Naive thymus-derived CD4-positive, alpha-beta T cell (primary cell): Measurements from ENCODE around the gene ALAD. TPM values are rescaled to one million over a fixed set of nuclear protein-coding genes. Genes with fewer than 3 reads are reported as not detected.
A peak's percentile ranks its signal among the peaks of the same experiment; 100 is the strongest.

Source experiments
- ATAC-seq: fragments of 150-1000 bp; cut with Tn5 transposase; 2 replicates; pipeline ENCODE4 v1.10.0; 2021; ENCODE audit warnings: mild to moderate bottlenecking, moderate library complexity
- CTCF ChIA-PET: fragments of 350-600 bp; sonication (Branson Sonifier 250); formaldehyde crosslinking; loops from one replicate; lab custom pipeline; 2021; ENCODE audit warnings: antibody characterized with exemption; lab: Charles Lee
- POLR2A ChIA-PET: fragments of 350-600 bp; sonication (Branson Sonifier 250); formaldehyde crosslinking; loops from one replicate; lab custom pipeline; 2021; ENCODE audit warnings: antibody characterized with exemption, inconsistent platforms; lab: Charles Lee
- DNase-seq, 9 donors: peaks; one replicate each; pipeline versions ENCODE4 v3.0.0 to v3.0.0-alpha.2; 2020 to 2022; ENCODE audit warnings: mixed read lengths in 1 of 9
- H3K27ac ChIP-seq: one replicate; pipeline ENCODE4 v1.7.0; 2013; ENCODE audit warnings: mild to moderate bottlenecking, low read depth, low read length, moderate library complexity
- H3K27me3 ChIP-seq, 2 donors: one replicate each; pipeline ENCODE4 v1.7.0; 2013; ENCODE audit warnings: low read length in 2 of 2, mild to moderate bottlenecking in 2 of 2, moderate library complexity in 2 of 2; ENCODE audit not compliant: control insufficient read depth in 2 of 2, insufficient read depth in 2 of 2
- H3K36me3 ChIP-seq, 3 experiments: 1 replicate in 2 of 3; 2 replicates in 1 of 3; pipeline ENCODE4 v1.7.0; 2013; ENCODE audit warnings: low read length in 3 of 3, mild to moderate bottlenecking in 3 of 3, moderate library complexity in 1 of 3; ENCODE audit not compliant: insufficient read depth in 3 of 3, control insufficient read depth in 2 of 3
- H3K4me1 ChIP-seq, 2 donors: one replicate each; pipeline ENCODE4 v1.7.0; 2013; ENCODE audit warnings: low read length in 2 of 2, mild to moderate bottlenecking in 2 of 2, moderate library complexity in 1 of 2; ENCODE audit not compliant: control insufficient read depth in 2 of 2, insufficient read depth in 2 of 2
- H3K4me3 ChIP-seq: 2 replicates; pipeline ENCODE4 v1.7.0; 2013; ENCODE audit warnings: mild to moderate bottlenecking, low read length
- H3K9me3 ChIP-seq, 3 experiments: 1 replicate in 2 of 3; 2 replicates in 1 of 3; pipeline ENCODE4 v1.7.0; 2013; ENCODE audit warnings: low read length in 3 of 3; ENCODE audit not compliant: control insufficient read depth in 2 of 3
- H3K27ac Mint-ChIP-seq, 9 donors: one replicate each; pipeline ENCODE4 v1.8.0; 2020 to 2022; ENCODE audit warnings: mixed read lengths in 9 of 9, mild to moderate bottlenecking in 8 of 9, moderate library complexity in 5 of 9, inconsistent platforms in 2 of 9
- H3K27me3 Mint-ChIP-seq, 5 donors: one replicate each; pipeline ENCODE4 v1.8.0; 2021 to 2022; ENCODE audit warnings: mixed read lengths in 5 of 5, mild to moderate bottlenecking in 1 of 5
- H3K36me3 Mint-ChIP-seq, 5 donors: one replicate each; pipeline ENCODE4 v1.8.0; 2020 to 2022; ENCODE audit warnings: mixed read lengths in 5 of 5, mild to moderate bottlenecking in 3 of 5, inconsistent platforms in 1 of 5
- H3K4me1 Mint-ChIP-seq, 7 donors: one replicate each; pipeline ENCODE4 v1.8.0; 2020 to 2022; ENCODE audit warnings: mixed read lengths in 7 of 7, mild to moderate bottlenecking in 3 of 7, inconsistent platforms in 1 of 7
- H3K4me3 Mint-ChIP-seq, 10 donors: one replicate each; pipeline ENCODE4 v1.8.0; 2020 to 2022; ENCODE audit warnings: mild to moderate bottlenecking in 10 of 10, mixed read lengths in 10 of 10, moderate library complexity in 6 of 10, inconsistent platforms in 2 of 10
- H3K9me3 Mint-ChIP-seq, 11 donors: one replicate each; pipeline ENCODE4 v1.8.0; 2020 to 2022; ENCODE audit warnings: mixed read lengths in 11 of 11, mild to moderate bottlenecking in 4 of 11, inconsistent platforms in 1 of 11, moderate library complexity in 1 of 11
- intact Hi-C, 2 donors: fragments of 100-400 bp; cut with micrococcal nuclease; formaldehyde crosslinking; loops; one replicate each; pipeline ENCODE4 v1.15.1; 2023
- polyA plus RNA-seq, 2 donors: library from polyadenylated mRNA; unstranded; fragments of 300-500 nt; fragmentation: Illumina TruSeq; gene quantifications; one replicate each; pipeline ENCODE4 v1.2.3, GENCODE V29; 2021
- total RNA-seq, 6 experiments: library from RNA in 5 of 6; stranded (reverse) in 5 of 6; gene quantifications; 1 replicate in 5 of 6; 2 replicates in 1 of 6; pipeline ENCODE4 v1.2.3 and lab custom pipeline; 2021 to 2026

The ALAD gene
- total and polyA plus RNA-seq, 7 experiments from 2014 or later: 24.2 to 45.5 (median 31.4) TPM

DNA sequence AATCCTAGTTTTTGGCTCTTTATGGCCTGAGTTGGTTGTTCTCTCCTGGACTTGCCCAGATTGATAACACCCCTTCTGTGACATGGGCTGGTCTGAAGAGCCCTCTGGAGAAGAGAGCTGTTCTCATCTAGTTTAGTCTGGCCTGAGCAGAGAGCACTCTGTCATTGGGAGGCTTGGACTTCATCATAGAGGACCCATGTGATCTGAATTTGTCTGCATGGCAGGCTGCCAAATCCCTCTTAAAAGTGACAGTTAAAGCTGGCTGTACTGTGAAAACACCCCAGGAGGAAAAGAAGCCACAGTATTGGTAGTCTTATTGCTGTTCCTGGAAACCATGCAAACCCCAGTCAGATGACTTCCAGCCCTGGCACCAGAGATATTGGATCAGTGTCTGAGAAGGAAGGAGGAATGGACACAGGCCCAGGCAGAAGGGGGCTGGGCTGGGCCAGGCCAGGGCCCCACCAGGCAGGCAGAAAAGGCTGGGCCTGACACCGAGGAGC lies 57.3 kb downstream of the ALAD start:
- CTCF ChIA-PET: no interaction called here
- peaks cover 0 to 7% (median 0%) of the 10 kb centered on the region in 5 donors for H3K27me3 Mint-ChIP-seq
- no peak overlapping the region for H3K4me3 ChIP-seq
- no peak for ATAC-seq
- POLR2A ChIA-PET: interaction anchor here (0.9 kb wide), 1 partner anchor 28 kb away, joined by 3 read pairs; no protein-coding TSS in a partner anchor
- H3K36me3 ChIP-seq: peaks cover 0 to 4% (median 0%) of the 10 kb centered on the region in 3 experiments
- peak overlapping the region in 1 of 9 donors; percentile 44 for H3K27ac Mint-ChIP-seq
- H3K4me1 ChIP-seq: peaks cover 4 to 20% of the 10 kb centered on the region in 2 donors
- intact Hi-C loops: loop anchor here in 1 of 2 donors (5.0 kb wide), 1 partner anchor 121 kb away; the partner anchor contains the start of genes FKBP15 and SLC31A1
- H3K36me3 Mint-ChIP-seq: peaks cover 0 to 3% (median 0%) of the 10 kb centered on the region in 5 donors
- H3K4me3 Mint-ChIP-seq: no peak overlapping the region
- DNase-seq: no peak
- H3K4me1 Mint-ChIP-seq: peaks cover 12 to 58% (median 30%) of the 10 kb centered on the region in 7 donors
- H3K9me3 ChIP-seq: no peaks in the 10 kb centered on the region
- no peaks in the 10 kb centered on the region for H3K9me3 Mint-ChIP-seq
- H3K27ac ChIP-seq: no peak overlapping the region
- H3K27me3 ChIP-seq: peaks cover 0 to 1% of the 10 kb centered on the region in 2 donors

DNA sequence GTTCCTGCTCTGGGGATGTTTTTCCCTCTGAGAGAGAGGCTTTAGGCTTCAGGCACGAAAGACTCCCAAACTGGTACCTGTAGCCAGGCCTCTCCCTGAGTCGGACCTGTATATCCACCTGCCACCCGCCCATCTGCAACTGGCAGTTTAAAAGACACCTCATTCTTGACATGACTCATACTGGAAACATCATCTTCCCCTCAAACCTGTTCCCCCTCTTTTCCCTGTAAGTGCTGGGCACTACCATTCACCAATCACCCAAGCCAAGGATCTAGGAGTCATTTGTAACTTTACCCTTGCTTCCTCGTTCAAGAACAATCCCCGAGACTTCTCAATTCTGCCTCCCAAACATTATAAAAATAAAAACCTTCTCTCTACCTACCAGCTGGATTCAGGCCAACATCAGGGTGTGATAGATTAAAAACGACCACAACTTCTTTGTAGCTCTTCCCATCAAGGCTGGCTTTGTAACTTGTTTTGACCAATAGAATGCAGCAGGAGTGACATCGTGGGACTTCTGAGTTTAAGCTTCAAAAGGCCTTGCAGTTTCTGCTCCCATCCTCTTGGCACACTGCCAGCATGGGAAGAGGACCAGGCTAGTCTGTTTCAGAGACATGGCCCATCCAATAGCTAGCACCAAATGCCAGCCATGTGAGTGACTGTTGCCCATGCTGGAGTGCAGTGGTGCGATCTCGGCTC lies 59.2 kb downstream of the ALAD start:
- Histone ChIP-seq H3K9me3 (no peaks in the 10 kb centered on the region), H3K4me1 (peaks cover 4 to 20% of the 10 kb centered on the region in 2 donors), H3K36me3 (peaks cover 0 to 4% (median 0%) of the 10 kb centered on the region in 3 experiments), H3K27ac (no peak overlapping the region), H3K27me3 (no peaks in the 10 kb centered on the region), H3K4me3 (no peak overlapping the region)
- intact Hi-C loops: loop anchor here (2.0 to 5.0 kb wide), 3 partner anchors 69 to 1711 kb away; partner anchors contain the start of genes C9orf43 (in 1 of the 2), DNAJC25 (in 1 of the 2), FKBP15 (in 1 of the 2) and POLE3 (in 1 of the 2)
- H3K27me3 Mint-ChIP-seq: peaks cover 0 to 7% (median 0%) of the 10 kb centered on the region in 5 donors
- ChIA-PET POLR2A (interaction anchor here (2.2 to 3.3 kb wide), 2 partner anchors 59 to 66 kb away, joined by 7 to 24 read pairs; partner anchors contain the start of genes ALAD, CDC26 and PRPF4), CTCF (interaction anchor here (0.5 kb wide), 1 partner anchor 24 kb away, joined by 4 read pairs; no protein-coding TSS in a partner anchor)
- peak in 2 of 9 donors; percentile 11 to 16 for DNase-seq
- H3K9me3 Mint-ChIP-seq: no peaks in the 10 kb centered on the region
- H3K4me3 Mint-ChIP-seq: peak overlapping the region in 9 of 10 donors; percentile 2 to 91 (median 60)
- H3K27ac Mint-ChIP-seq: peak overlapping the region in 8 of 9 donors; percentile 39 to 78 (median 64)
- peaks cover 12 to 49% (median 30%) of the 10 kb centered on the region in 7 donors for H3K4me1 Mint-ChIP-seq
- ATAC-seq: no peak
- peaks cover 0 to 3% (median 0%) of the 10 kb centered on the region in 5 donors for H3K36me3 Mint-ChIP-seq

DNA sequence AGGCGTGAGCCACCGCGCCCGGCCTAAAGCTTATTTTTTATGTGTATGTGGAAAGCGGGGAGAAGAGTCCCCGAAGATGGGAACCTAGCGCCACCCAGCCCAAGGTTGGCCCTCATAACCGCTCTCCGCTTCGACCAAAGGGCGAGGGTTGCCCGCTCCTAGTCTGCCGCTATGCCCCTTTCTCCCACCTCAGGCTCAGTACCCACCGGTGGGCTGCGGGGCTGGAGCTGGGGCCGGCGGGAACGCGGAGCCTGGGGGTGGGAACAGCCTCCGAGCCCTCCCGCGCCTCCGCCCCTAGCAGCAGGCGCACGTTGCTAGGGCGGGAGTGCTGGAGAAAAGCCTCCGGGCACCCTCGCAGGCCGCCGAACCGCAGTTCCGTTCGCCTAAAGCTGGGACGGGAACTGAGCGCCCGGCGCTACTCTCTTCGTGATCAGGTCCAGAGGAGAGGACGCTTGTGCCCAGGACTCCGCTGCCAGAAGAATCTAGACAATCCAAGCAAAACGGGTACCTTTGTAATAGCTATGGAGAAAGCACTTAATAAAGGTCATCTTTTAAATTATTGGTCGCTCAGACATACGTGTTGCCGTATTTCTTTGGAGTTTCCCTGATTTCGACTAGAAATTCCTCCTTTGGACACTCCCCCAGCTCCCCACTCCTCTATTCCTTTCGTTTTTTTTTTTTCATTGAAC lies 60.9 kb downstream of the ALAD start, which contains the start of gene WDR31:
TSS of gene WDR31 (minus strand) at position 265 of the 689 bp plus-strand sequence. CDS start 8,253 bp downstream, outside the sequence.
- Mint-ChIP-seq H3K36me3 (peaks cover 0 to 3% (median 0%) of the 10 kb centered on the region in 5 donors), H3K27ac (peak within 1 kb of the TSS; percentile 2 to 85 (median 62)), H3K27me3 (peaks cover 0 to 7% (median 0%) of the 10 kb centered on the region in 5 donors), H3K4me3 (peak within 1 kb of the TSS; percentile 72 to 91 (median 88)), H3K9me3 (no peaks in the 10 kb centered on the region), H3K4me1 (peaks cover 12 to 54% (median 30%) of the 10 kb centered on the region in 7 donors)
- H3K27ac ChIP-seq: peak within 1 kb of the TSS; percentile 62
- intact Hi-C loops: loop anchor here (1.0 to 5.0 kb wide), 10 partner anchors 9 to 1709 kb away; partner anchors contain the start of genes ALAD (in 2 of the 2), C9orf43 (in 2 of the 2), CDC26 (in 2 of the 2) and FKBP15 (in 2 of the 2)
- no peaks in the 10 kb centered on the region for H3K27me3 ChIP-seq
- H3K4me1 ChIP-seq: peaks cover 4 to 20% of the 10 kb centered on the region in 2 donors
- peak within 1 kb of the TSS; percentile 86 for H3K4me3 ChIP-seq
- ATAC-seq (peak; percentile 98), DNase-seq (peak; percentile 52 to 85 (median 75))
- peaks cover 0 to 4% (median 0%) of the 10 kb centered on the region in 3 experiments for H3K36me3 ChIP-seq
- ChIA-PET POLR2A (interaction anchor here (0.7 to 3.3 kb wide), 8 partner anchors 9 to 70 kb away, joined by 3 to 24 read pairs (median 6); partner anchors contain the start of genes ALAD, BSPRY, C9orf43 and CDC26), CTCF (interaction anchor here (0.6 to 2.3 kb wide), 5 partner anchors 37 to 1174 kb away, joined by 4 to 7 read pairs (median 5); partner anchors contain the start of genes CDC26, KIAA1958, PRPF4 and RNF183)
- H3K9me3 ChIP-seq: no peaks in the 10 kb centered on the region

DNA sequence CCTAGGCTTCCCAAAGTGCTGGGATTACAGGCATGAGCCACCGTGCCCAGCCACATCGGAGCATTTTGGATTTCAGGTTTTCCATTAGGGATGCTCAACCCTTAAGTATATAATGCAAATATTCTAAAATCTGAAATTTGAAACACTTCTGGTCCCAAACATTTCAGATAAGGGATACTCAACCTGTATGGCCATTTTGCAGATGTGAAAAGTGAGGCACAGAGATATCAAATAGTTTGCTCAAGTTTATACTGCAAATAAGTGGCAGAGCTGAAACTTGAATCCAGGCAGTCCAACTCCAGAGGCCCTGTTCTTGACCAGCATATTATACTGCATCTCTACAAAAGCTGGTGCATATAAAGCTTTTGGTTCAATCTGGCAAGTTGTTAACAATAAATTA lies 63.4 kb downstream of the ALAD start:
- H3K9me3 Mint-ChIP-seq: no peaks in the 10 kb centered on the region
- H3K27me3 ChIP-seq: no peaks in the 10 kb centered on the region
- peaks cover 4 to 20% of the 10 kb centered on the region in 2 donors for H3K4me1 ChIP-seq
- no peak overlapping the region for H3K27ac Mint-ChIP-seq
- H3K4me3 Mint-ChIP-seq: no peak overlapping the region
- H3K9me3 ChIP-seq: no peaks in the 10 kb centered on the region
- DNase-seq: no peak
- ATAC-seq: no peak
- H3K4me3 ChIP-seq: no peak overlapping the region
- POLR2A ChIA-PET: interaction anchor here (1.5 kb wide), 1 partner anchor 73 kb away, joined by 3 read pairs; the partner anchor contains the start of genes C9orf43 and POLE3
- H3K36me3 Mint-ChIP-seq: peaks cover 0 to 2% (median 0%) of the 10 kb centered on the region in 5 donors
- no peak overlapping the region for H3K27ac ChIP-seq
- intact Hi-C loops: no loop called here
- H3K27me3 Mint-ChIP-seq: peaks cover 0 to 7% (median 0%) of the 10 kb centered on the region in 5 donors
- CTCF ChIA-PET: interaction anchor here (0.6 kb wide), 1 partner anchor 42 kb away, joined by 3 read pairs; no protein-coding TSS in a partner anchor
- peaks cover 0 to 4% (median 0%) of the 10 kb centered on the region in 3 experiments for H3K36me3 ChIP-seq
- peaks cover 11 to 42% (median 28%) of the 10 kb centered on the region in 7 donors for H3K4me1 Mint-ChIP-seq

Other genes with a start within 250 kb of the ALAD start
- gene FKBP15, start 180.0 kb downstream of the ALAD start, total RNA-seq: 10 to 100 TPM; 22.4 to 50.6 (median 33.4) TPM
- 10 to 100 TPM in 1 of 2 donors, 1 to 10 TPM in 1; 8.8 to 18.1 TPM for gene FKBP15, start 180.0 kb downstream of the ALAD start, polyA plus RNA-seq
- gene SLC31A1, start 179.7 kb downstream of the ALAD start, total RNA-seq: 10 to 100 TPM in 1 of 5 experiments, 1 to 10 TPM in 4; 4.5 to 10.4 (median 4.7) TPM
- gene SLC31A1, start 179.7 kb downstream of the ALAD start, polyA plus RNA-seq: 1 to 10 TPM; 3.0 to 4.1 TPM
- gene CDC26, start 125.7 kb downstream of the ALAD start, total RNA-seq: 10 to 100 TPM; 21.7 to 40.3 (median 34.4) TPM
- 100 to 1,000 TPM; 180 to 185 TPM for gene CDC26, start 125.7 kb downstream of the ALAD start, polyA plus RNA-seq
- gene PRPF4, start 125.6 kb downstream of the ALAD start, total RNA-seq: 10 to 100 TPM; 17.4 to 36.9 (median 22.0) TPM
- gene PRPF4, start 125.6 kb downstream of the ALAD start, polyA plus RNA-seq: 10 to 100 TPM; 19.7 to 29.6 TPM
- gene RNF183, start 97.9 kb downstream of the ALAD start, total RNA-seq: not detected
- gene RNF183, start 97.9 kb downstream of the ALAD start, polyA plus RNA-seq: not detected
- 1 to 10 TPM in 4 of 5 experiments, under 1 TPM in 1; 0.27 to 1.7 (median 1.0) TPM for gene WDR31, start 61.0 kb downstream of the ALAD start, total RNA-seq
- under 1 TPM; 0.48 to 0.49 TPM for gene WDR31, start 61.0 kb downstream of the ALAD start, polyA plus RNA-seq
- gene BSPRY, start 51.7 kb downstream of the ALAD start, total RNA-seq: 1 to 10 TPM in 2 of 5 experiments, under 1 TPM in 1, not detected in 2; 0.13 to 9.6 (median 1.2) TPM
- gene BSPRY, start 51.7 kb downstream of the ALAD start, polyA plus RNA-seq: under 1 TPM; 0.13 to 0.48 TPM
- gene HDHD3, start 24.3 kb downstream of the ALAD start, total RNA-seq: 10 to 100 TPM; 11.3 to 32.2 (median 20.5) TPM
- 10 to 100 TPM; 47.1 to 52.8 TPM for gene HDHD3, start 24.3 kb downstream of the ALAD start, polyA plus RNA-seq
- 10 to 100 TPM; 38.6 to 65.3 (median 50.9) TPM for gene POLE3, start 9.4 kb upstream of the ALAD start, total RNA-seq
- gene POLE3, start 9.4 kb upstream of the ALAD start, polyA plus RNA-seq: 100 to 1,000 TPM; 131 to 139 TPM
- gene C9orf43, start 9.5 kb upstream of the ALAD start, total RNA-seq: under 1 TPM; 0.41 to 0.97 (median 0.61) TPM
- under 1 TPM; 0.52 to 0.72 TPM for gene C9orf43, start 9.5 kb upstream of the ALAD start, polyA plus RNA-seq
- gene RGS3, start 62.4 kb upstream of the ALAD start, total RNA-seq: 10 to 100 TPM in 3 of 5 experiments, 1 to 10 TPM in 2; 5.8 to 43.4 (median 12.6) TPM
- gene RGS3, start 62.4 kb upstream of the ALAD start, polyA plus RNA-seq: 10 to 100 TPM in 1 of 2 donors, 1 to 10 TPM in 1; 4.9 to 11.6 TPM